Measurements from ENCODE around the gene SLC30A9.

SLC30A9 gene

GRCh38 chr4:42008011-42008786 is 17.9 kb downstream of the SLC30A9 start:
- no peak for DNase-seq

DNA sequence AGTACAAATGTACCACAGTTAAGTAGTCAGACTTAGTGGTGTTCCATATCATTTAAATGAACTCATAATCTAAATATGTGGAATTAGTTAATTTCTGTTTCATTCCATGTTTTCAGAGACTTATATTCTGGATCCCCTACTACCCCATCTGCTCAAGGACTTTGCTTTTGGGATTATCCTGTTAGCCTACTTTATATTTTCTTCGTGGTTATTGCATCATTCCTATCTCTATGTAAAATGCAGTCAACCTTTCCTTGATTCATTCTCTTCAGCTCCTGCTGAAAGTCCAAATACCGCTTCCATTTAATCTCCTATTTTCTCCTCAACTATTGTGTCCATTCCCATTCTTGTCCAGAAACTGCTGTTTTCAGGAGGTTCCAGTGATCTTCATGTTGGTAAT is 25.1 kb downstream of the SLC30A9 start:
- no peak for DNase-seq

- DNase-seq, result no peak
Measured at GRCh38 chr4:42018451-42018850, 28.1 kb downstream of the SLC30A9 start.

DNA sequence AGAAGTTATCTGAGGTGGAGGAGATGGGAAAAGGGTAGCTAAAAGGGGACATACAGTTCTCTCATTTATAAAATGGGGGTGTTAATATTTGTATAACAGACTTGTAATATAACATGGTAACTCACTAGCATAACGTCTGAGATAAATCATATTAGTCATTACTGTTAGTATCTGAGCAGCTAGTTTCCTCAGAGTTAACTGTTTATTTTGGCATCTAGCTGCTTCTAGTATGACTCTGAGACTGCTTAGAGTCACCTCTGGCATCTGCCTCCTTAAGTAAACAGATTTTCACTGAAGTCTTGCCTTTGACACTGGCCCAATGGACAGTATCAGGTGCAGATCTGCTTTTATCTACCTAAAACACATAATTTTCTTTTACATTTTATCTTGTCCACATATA is 58.1 kb downstream of the SLC30A9 start:
- DNase-seq, result no peak

DNA sequence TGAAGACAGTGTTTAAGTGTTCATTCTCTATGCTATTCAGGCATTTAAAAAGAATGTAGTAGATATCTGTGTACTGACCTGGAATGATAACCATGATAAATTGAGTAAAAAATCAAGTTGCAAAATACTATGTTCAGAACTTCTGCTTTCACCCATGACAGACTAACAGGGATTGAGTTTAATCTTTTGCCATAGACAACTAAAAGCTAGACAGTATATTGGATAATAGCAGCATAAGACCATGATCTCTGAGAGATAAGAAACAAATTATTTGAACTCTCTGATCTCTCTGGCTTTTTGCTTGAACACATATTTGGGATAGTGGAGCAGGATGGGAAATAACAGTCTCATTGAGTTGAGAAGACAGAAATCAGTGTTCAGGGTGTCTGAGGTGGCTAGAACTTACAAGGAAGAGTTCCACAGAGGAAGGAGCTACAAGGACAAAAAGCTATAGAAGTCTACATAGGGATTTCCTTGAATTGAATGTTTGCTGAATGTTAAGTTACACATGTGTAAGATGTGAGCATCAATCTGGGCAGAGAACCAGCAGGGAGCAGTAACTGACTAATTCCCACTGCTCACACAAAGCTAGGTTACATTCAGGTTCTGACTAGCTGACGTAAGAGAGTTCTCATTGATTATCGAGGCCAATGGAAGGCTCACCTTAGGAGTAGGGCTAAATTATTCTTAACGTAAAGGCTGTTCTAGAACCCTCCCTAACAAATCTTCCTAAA is 60.4 kb downstream of the SLC30A9 start:
- DNase-seq, result no peak

DNA sequence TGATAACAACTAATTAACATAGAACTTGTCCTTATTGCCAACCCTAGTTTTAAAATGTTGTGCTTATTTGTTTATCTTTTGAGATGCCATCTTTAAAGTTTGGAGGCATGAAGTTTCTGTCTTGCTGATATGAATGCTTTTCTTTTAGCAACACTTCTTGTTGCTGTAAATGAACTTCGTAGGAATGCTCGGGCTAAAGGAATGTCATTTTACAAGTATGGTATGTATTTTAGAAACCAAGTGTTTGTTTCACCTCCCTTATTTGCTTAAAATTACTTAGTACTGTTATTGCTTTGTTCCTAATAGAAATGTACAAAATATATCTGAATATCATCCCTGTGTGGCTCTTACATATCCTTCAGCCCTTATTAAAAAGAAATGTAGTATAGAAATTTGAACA is 76.1 kb downstream of the SLC30A9 start:
- DNase-seq, result no peak

GRCh38 chr4:42067264-42067663 is 76.9 kb downstream of the SLC30A9 start:
- no peak for DNase-seq

DNA sequence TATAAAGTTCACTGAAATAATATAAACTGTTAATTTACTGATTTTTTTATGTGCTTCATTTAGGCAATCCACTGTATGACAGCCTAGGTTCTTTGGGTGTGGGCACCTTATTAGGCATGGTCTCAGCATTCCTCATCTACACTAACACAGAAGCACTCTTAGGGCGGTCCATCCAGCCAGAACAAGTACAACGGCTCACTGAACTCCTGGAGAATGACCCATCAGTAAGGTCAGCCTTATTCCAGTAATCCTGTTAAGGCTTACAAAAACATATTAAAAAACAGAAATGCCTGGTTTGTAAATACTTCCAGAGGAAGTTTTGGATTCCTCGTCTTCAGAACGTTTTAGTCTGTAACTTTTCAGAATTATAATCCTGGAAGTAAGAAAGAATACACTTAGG is 80.1 kb downstream of the SLC30A9 start:
- no peak for DNase-seq

DNA sequence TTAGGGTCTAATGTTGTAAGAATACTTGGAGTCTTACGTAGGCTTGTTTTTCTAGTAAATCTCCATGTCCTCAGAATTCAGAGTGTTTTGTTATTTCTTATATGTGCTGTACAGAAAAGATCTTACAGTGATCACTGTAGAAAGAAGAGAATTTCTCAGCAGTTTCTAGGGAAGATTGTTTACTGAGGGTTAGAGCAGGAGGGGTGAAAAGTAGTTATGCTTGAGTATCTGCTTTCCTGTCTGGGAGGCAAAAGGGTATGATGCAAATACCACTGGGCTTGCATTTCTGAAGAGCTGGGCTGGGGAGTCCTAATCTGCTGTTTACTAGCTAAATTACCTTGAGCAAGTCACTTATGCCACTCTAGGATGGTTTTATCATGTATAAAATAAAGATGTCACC is 84.0 kb downstream of the SLC30A9 start:
- no peak for DNase-seq

DNA sequence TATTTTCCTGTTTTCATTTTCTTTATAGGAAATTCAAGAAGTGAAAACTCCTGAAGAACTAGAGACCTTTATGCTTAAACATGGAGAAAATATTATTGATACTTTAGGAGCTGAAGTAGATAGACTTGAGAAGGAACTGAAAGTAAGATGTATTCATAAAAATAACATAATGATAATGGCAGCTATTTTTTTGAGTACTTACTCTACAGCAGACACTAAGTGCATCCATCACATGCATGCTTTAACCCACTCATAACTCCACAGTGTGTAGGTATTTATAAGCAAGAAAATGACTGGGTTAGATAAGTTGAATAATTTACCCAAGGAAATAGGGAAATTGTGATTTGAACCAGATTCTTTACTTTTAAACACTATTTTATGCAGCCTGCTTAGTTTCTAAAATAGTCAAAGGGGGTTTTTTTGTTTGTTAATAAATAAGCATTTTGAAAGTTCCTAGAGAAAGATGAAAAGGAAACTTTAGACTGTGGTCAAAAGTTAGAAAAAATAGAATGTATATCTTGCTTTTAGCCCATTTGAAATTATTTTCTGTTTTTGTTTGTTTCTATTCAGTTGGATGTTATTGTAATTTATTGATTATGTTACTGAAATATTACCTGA is 88.0 kb downstream of the SLC30A9 start:
- DNase-seq, result no peak

DNA sequence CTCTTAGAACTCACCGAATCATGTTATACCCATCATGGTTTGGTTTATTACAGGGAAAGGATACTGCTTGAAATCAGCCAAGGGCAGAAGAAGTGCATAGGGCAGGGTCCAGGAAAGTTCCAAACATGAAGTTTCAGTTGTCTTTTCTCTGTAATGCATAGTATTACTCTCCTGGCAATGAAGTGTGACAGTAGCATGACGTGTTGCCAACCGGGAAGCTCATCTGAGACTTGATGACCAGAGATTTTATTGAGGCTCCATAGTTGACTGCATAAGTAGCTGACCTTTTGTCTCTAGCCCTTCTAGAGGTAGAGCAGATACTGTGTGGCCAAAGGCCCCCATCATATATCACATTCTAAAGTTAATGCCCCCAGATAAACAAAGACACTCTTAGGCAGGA is 90.0 kb downstream of the SLC30A9 start:
- no peak for DNase-seq

DNA sequence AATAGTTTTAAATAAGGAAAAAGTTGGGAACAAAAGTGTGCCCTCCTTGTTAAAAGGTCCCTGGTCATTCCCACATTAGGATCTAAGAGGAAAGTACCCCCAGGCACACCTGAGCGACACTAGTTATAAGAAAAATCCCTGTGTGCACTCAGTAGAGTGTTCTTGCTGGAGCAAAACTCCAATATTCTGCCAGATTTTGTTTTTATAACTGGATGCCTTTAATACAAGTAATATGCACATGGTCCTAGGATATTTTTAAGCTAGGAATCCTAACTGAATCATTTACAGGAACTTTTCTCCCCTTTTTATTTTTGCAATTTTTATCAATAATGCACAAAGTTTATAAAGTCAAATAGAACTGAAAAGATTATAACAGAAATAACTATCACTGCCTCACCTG is 93.5 kb downstream of the SLC30A9 start:
- no peak for DNase-seq

DNA sequence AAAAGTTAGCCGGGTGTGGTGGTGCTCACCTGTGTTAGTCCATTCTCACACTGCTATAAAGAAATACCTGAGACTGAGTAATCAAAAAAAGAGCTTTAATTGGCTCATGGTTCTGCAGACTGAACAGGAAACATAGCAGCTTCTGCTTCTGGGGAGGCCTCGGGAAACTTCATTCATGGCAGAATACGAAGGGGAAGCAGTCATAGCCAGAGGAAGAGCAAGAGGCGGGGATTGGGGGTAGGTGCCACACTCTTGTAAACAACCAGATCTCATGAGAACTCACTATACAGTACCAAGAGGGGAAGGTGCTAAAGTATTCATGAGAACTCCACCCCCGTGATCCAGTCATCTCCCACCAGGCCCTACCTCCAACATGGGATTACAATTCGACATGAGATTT is 98.1 kb downstream of the SLC30A9 start:
- no peak for DNase-seq

GRCh38 chr4:42101446-42101975 is 111.2 kb downstream of the SLC30A9 start:
- DNase-seq, result no peak

DNA sequence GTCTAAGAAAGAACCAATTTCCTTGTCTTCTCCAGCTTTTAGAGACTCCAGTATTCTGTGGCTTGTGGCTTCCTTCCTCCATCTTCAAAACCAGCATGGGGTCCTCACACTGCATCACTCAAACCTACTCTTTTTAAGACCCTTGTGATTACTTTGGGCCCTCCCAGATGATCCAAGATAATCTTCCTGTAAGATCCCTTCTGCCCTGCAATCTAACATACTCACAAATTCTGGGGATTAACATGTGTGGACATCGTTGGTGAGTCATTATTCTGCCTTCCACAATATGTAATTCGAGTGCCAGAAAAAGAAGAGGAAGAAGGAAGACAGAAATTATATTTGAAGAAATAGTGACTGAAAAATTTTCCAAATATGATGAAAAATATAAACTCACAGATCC is 114.2 kb downstream of the SLC30A9 start:
- DNase-seq, result no peak

DNA sequence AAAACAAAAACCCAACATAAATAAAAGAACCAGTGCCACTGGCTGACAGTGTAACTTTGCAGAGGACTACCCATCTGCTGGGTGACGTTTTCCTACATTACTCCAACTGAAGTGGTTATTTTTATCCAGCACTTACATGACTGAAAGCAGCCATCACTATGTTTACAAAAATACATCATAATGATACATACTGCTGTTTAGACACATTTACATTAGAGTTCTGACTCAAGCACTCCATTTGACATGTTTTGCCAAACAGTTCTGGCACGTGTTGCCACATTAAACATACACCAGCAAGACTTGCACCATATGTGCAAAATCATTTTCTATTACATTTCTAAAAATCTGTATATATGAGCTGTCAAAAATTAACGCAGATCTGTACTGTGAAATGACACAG is 122.5 kb downstream of the SLC30A9 start:
- no peak for DNase-seq

GRCh38 chr4:42119886-42120285 is 129.6 kb downstream of the SLC30A9 start:
- no peak for DNase-seq

- DNase-seq, result no peak
Measured at GRCh38 chr4:42122237-42122636, 131.9 kb downstream of the SLC30A9 start.

DNA sequence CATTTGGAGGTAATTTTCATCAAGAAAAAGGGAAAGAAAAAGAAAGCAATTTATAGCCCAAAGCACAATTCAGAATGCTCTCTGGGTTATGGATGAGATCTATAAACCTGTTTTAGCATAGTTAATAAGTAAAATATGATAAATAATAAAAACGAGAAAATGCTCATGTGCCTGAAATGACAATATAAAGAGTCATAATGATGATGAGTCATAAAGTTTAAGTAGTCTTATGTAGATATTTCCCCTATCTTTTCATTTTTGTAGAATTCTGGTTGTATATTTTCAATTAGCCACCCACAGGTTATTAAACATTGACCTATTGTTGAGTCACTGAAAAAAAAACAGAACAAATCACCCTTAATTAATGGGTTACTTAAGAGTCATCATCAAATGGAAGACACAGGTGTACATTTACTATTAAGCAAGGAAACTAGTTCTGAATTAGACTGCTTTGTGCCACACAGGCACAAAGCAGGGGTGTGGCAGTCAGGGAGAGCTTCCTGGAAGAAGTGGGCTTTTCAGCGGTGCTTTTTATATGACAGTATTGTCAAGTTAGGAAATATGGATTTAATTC is 132.8 kb downstream of the SLC30A9 start:
- DNase-seq, result no peak

DNA sequence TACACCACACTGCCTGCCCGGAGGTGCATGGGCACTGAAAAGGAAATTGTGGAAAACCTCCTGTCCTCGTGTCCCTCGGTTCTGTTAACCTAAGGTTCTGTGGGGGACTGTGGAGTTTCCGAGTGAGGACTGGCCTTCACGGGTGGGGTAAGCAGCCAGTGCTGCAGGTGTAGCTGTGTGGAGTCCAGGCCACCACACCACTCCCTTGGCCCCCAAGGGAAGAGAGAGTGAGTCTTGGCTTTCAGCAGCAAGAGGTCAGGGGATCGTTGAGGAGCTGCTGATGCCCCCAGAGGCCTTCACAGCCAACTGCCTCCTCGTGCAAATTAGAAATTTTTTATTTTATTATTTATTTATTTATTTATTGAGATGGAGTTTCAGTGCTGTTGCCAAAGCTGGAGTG is 141.8 kb downstream of the SLC30A9 start:
- no peak for DNase-seq

GRCh38 chr4:42133006-42133405 is 142.7 kb downstream of the SLC30A9 start:
- DNase-seq, result no peak

DNA sequence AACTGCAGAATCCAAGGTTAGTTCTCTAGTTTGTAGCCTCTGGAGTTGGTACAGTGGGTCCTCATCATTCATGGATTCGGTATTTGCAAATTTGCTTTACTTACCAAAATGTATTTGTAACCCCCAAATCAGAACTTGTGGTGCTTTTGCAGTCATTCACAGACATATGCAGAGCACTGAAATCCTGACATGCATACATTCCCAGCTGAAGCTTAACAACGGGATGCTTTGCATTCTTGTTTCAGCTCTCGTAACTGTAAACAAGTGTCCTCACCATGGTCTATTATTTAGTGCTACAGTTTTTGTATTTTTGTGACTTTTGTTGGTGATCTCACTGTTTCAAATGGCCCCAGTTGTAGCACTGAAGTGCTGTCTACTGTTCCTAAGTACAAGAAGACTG is 146.0 kb downstream of the SLC30A9 start:
- no peak for DNase-seq
